Measurements from ENCODE around the gene PAPSS1. TPM values are rescaled to one million over a fixed set of nuclear protein-coding genes. Genes with fewer than 3 reads are reported as not detected.

Gene PAPSS1
- total and polyA plus RNA-seq, 2 donors (not counting 1 experiment from before 2014, with no cell fraction given): 59.9 to 70.3 TPM

- TF ChIP-seq, protein P1, sequence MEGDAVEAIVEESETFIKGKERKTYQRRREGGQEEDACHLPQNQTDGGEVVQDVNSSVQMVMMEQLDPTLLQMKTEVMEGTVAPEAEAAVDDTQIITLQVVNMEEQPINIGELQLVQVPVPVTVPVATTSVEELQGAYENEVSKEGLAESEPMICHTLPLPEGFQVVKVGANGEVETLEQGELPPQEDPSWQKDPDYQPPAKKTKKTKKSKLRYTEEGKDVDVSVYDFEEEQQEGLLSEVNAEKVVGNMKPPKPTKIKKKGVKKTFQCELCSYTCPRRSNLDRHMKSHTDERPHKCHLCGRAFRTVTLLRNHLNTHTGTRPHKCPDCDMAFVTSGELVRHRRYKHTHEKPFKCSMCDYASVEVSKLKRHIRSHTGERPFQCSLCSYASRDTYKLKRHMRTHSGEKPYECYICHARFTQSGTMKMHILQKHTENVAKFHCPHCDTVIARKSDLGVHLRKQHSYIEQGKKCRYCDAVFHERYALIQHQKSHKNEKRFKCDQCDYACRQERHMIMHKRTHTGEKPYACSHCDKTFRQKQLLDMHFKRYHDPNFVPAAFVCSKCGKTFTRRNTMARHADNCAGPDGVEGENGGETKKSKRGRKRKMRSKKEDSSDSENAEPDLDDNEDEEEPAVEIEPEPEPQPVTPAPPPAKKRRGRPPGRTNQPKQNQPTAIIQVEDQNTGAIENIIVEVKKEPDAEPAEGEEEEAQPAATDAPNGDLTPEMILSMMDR (conservative IDR thresholded peaks at IDR 0.05 in 1 of 2, IDR thresholded peaks at IDR 0.05 in 1 of 2; ENCODE audit: low read depth in 1 of 2, low read length in 2 of 2): no peak
- TF ChIP-seq EZH2 (IDR thresholded peaks at IDR 0.05; ENCODE audit: low read length, missing control alignments): no peak
- Histone ChIP-seq H3K9me3 (ENCODE audit: control insufficient read depth, insufficient read depth, low read depth, low read length) (no peaks in the 10 kb centered on the region), H4K20me1 (ENCODE audit: control insufficient read depth, extremely low read depth, insufficient read depth, low read length) (no peaks in the 10 kb centered on the region), H3K27me3 (ENCODE audit: control insufficient read depth, insufficient read depth, low read length) (no peaks in the 10 kb centered on the region), H2AFZ (ENCODE audit: low read length) (no peak overlapping the region), H3K27ac (ENCODE audit: insufficient read depth, low read length) (no peak overlapping the region), H3K36me3 (ENCODE audit: control insufficient read depth, insufficient read depth, low read length) (no peaks in the 10 kb centered on the region), H3K4me2 (ENCODE audit: extremely low read depth, insufficient read depth, low read length) (no peak overlapping the region), H3K4me1 (ENCODE audit: control insufficient read depth, extremely low read depth, insufficient read depth, low read length) (no peaks in the 10 kb centered on the region), H3K79me2 (ENCODE audit: control insufficient read depth, insufficient read depth, low read length) (no peaks in the 10 kb centered on the region), H3K4me3 (replicated peaks in 1 of 4; ENCODE audit: control extremely low read depth in 1 of 4, insufficient read depth in 1 of 4, low read depth in 3 of 4, low read length in 4 of 4) (no peak overlapping the region), H3K9ac (ENCODE audit: insufficient read depth, low read length) (no peak overlapping the region)
- DNase-seq (ENCODE audit: low read depth in 2 of 2): peak in 1 of 2 donors; percentile 18
Measured at GRCh38 chr4:107650251-107650650, 69.8 kb downstream of the PAPSS1 start.

GRCh38 chr4:107648178-107648991, 71.6 kb downstream of the PAPSS1 start:
- Histone ChIP-seq H3K79me2 (ENCODE audit: control insufficient read depth, insufficient read depth, low read length) (no peaks in the 10 kb centered on the region), H3K9me3 (ENCODE audit: control insufficient read depth, insufficient read depth, low read depth, low read length) (no peaks in the 10 kb centered on the region), H3K27me3 (ENCODE audit: control insufficient read depth, insufficient read depth, low read length) (no peaks in the 10 kb centered on the region), H3K9ac (ENCODE audit: insufficient read depth, low read length) (no peak overlapping the region), H3K36me3 (ENCODE audit: control insufficient read depth, insufficient read depth, low read length) (peaks cover 2% of the 10 kb centered on the region), H4K20me1 (ENCODE audit: control insufficient read depth, extremely low read depth, insufficient read depth, low read length) (no peaks in the 10 kb centered on the region), H3K4me1 (ENCODE audit: control insufficient read depth, extremely low read depth, insufficient read depth, low read length) (no peaks in the 10 kb centered on the region), H2AFZ (ENCODE audit: low read length) (no peak overlapping the region), H3K4me3 (replicated peaks in 1 of 4; ENCODE audit: control extremely low read depth in 1 of 4, insufficient read depth in 1 of 4, low read depth in 3 of 4, low read length in 4 of 4) (no peak overlapping the region), H3K4me2 (ENCODE audit: extremely low read depth, insufficient read depth, low read length) (no peak overlapping the region), H3K27ac (ENCODE audit: insufficient read depth, low read length) (no peak overlapping the region)
- DNase-seq (ENCODE audit: low read depth in 2 of 2): no peak
- TF ChIP-seq EZH2 (IDR thresholded peaks at IDR 0.05; ENCODE audit: low read length, missing control alignments): no peak
- TF ChIP-seq, protein P1 (conservative IDR thresholded peaks at IDR 0.05 in 1 of 2, IDR thresholded peaks at IDR 0.05 in 1 of 2; ENCODE audit: low read depth in 1 of 2, low read length in 2 of 2): no peak

- H3K79me2 ChIP-seq (ENCODE audit: control insufficient read depth, insufficient read depth, low read length): no peaks in the 10 kb centered on the region
- no peaks in the 10 kb centered on the region for H3K9me3 ChIP-seq (ENCODE audit: control insufficient read depth, insufficient read depth, low read depth, low read length)
- no peak overlapping the region for H3K4me2 ChIP-seq (ENCODE audit: extremely low read depth, insufficient read depth, low read length)
- no peak overlapping the region for H3K9ac ChIP-seq (ENCODE audit: insufficient read depth, low read length)
- no peaks in the 10 kb centered on the region for H3K27me3 ChIP-seq (ENCODE audit: control insufficient read depth, insufficient read depth, low read length)
- no peak overlapping the region for H3K27ac ChIP-seq (ENCODE audit: insufficient read depth, low read length)
- no peak overlapping the region for H2AFZ ChIP-seq (ENCODE audit: low read length)
- H3K36me3 ChIP-seq (ENCODE audit: control insufficient read depth, insufficient read depth, low read length): peaks cover 2% of the 10 kb centered on the region
- H4K20me1 ChIP-seq (ENCODE audit: control insufficient read depth, extremely low read depth, insufficient read depth, low read length): no peaks in the 10 kb centered on the region
- TF ChIP-seq, protein P1 (conservative IDR thresholded peaks at IDR 0.05 in 1 of 2, IDR thresholded peaks at IDR 0.05 in 1 of 2; ENCODE audit: low read depth in 1 of 2, low read length in 2 of 2): no peak
- no peak for TF ChIP-seq EZH2 (IDR thresholded peaks at IDR 0.05; ENCODE audit: low read length, missing control alignments)
- H3K4me1 ChIP-seq (ENCODE audit: control insufficient read depth, extremely low read depth, insufficient read depth, low read length): no peaks in the 10 kb centered on the region
- peak in 1 of 2 donors; percentile 47 for DNase-seq (ENCODE audit: low read depth in 2 of 2)
- H3K4me3 ChIP-seq (replicated peaks in 1 of 4; ENCODE audit: control extremely low read depth in 1 of 4, insufficient read depth in 1 of 4, low read depth in 3 of 4, low read length in 4 of 4): no peak overlapping the region
Measured at GRCh38 chr4:107647591-107647990, 72.4 kb downstream of the PAPSS1 start.

Measured in fibroblast of lung (primary cell).